SH-SY5Y (cell line): ENCODE results near the gene ADCY2.

Source experiments
- GATA2 ChIP-seq: IDR thresholded peaks from 2 replicates; pipeline ENCODE4 v1.6.1; 2011; ENCODE audit warnings: mild to moderate bottlenecking, low read depth, low read length
- GATA3 ChIP-seq: IDR thresholded peaks from 2 replicates; pipeline ENCODE4 v1.6.1; 2011; ENCODE audit warnings: low read depth, mild to moderate bottlenecking, low read length, moderate library complexity

- TF ChIP-seq GATA3 (no peak), GATA2 (no peak)
Measured at GRCh38 chr5:7770436-7770835, 374.5 kb downstream of the ADCY2 start.
